Prostate gland (tissue), 2 donors: ENCODE results near the gene CDX1. TPM values are rescaled to one million over a fixed set of nuclear protein-coding genes. Genes with fewer than 3 reads are reported as not detected.

Experiments
- DNase-seq: peaks from one replicate; pipeline ENCODE4 v3.0.0-alpha.2; 2019; ENCODE audit warnings: low spot score
- H3K27ac ChIP-seq, 2 donors: fragments of 200-600 bp; sonication (generic); 2 replicates each; pipeline ENCODE4 v1.5.1; 2017 to 2019
- H3K27me3 ChIP-seq: fragments of 200-600 bp; sonication (generic); replicated peaks from 2 replicates; pipeline ENCODE4 v1.5.1; 2019; ENCODE audit not compliant: insufficient read depth
- H3K36me3 ChIP-seq, 2 donors: fragments of 200-600 bp; sonication (generic); 1 replicate in 1 of 2; 2 replicates in 1 of 2; pipeline versions ENCODE4 v1.5.1 to v1.8.1; 2017 to 2019
- H3K4me1 ChIP-seq: fragments of 200-600 bp; sonication (generic); replicated peaks from 2 replicates; pipeline ENCODE4 v1.5.1; 2019
- H3K4me3 ChIP-seq, 2 donors: fragments of 200-600 bp; sonication (generic); 2 replicates each; pipeline ENCODE4 v1.5.1; 2017 to 2019
- H3K9me3 ChIP-seq: fragments of 200-600 bp; sonication (generic); 2 replicates; pipeline ENCODE4 v1.5.1; 2017
- POLR2A ChIP-seq: fragments of 450-650 bp; IDR thresholded peaks from one replicate; pipeline ENCODE4 v1.6.1; 2016; ENCODE audit warnings: antibody characterized with exemption, mild to moderate bottlenecking
- POLR2AphosphoS5 ChIP-seq: sonication (generic); formaldehyde crosslinking; IDR thresholded peaks from one replicate; pipeline ENCODE4 v1.6.1; 2017; ENCODE audit warnings: antibody characterized with exemption
- WGBS: methylation state at CpG from one replicate; pipeline ENCODE4 v1.1.5; 2018; 5-methylcytosine and 5-hydroxymethylcytosine counted together
- intact Hi-C: fragments of 100-400 bp; cut with DNase I; formaldehyde crosslinking; loops from one replicate; pipeline ENCODE4 v1.14.2; 2022
- total RNA-seq, 2 donors: library from RNA; depleted of rRNA; stranded (reverse); fragments of >200 nt; gene quantifications; one replicate each; pipeline ENCODE4 v1.1.0, GENCODE V29; 2016
- TF ChIP-seq, protein P1 (sequence below), 4 experiments: fragments of 200-600 bp in 2 of 4; fragments of 450-650 bp in 2 of 4; sonication (generic) in 2 of 4; IDR thresholded peaks; 1 replicate in 3 of 4; 2 replicates in 1 of 4; pipeline ENCODE4 v1.5.1; 2016 to 2019; ENCODE audit warnings: antibody characterized with exemption in 4 of 4, mild to moderate bottlenecking in 2 of 4, moderate library complexity in 2 of 4

The CDX1 gene
- total RNA-seq, 2 donors from 2014 or later, result 3.2 TPM; not detected in 1

DNA sequence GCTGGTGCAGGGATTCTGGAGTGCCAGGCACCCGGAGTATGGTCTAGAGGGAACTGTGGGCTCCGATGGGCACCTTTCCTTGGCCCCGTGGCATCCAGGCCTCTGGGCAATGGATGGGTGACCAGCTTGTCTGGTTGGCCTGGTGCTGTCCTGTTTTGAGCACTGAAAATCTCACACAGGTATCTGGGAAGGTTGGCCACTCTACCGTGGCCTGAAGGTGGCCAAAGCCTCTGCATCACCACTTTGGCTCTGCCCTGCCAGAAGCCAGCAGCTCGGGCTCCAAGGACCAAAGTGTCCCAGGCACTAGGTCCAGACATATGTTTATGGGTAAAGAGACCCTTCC is 52.1 kb downstream of the CDX1 start:
- 78% methylated on average over 5 of the region's 5 CpGs for WGBS
- intact Hi-C loops, result loop anchor here (1.0 to 10.0 kb wide), 3 partner anchors 57 to 194 kb away; no protein-coding TSS in a partner anchor
- H3K36me3 ChIP-seq, result no peaks in the 10 kb centered on the region
- no peak overlapping the region for H3K4me3 ChIP-seq
- H3K27me3 ChIP-seq, result no peaks in the 10 kb centered on the region
- H3K27ac ChIP-seq, result no peak overlapping the region
- H3K9me3 ChIP-seq, result no peaks in the 10 kb centered on the region
- TF ChIP-seq POLR2A (no peak), POLR2AphosphoS5 (no peak)
- TF ChIP-seq, protein P1, sequence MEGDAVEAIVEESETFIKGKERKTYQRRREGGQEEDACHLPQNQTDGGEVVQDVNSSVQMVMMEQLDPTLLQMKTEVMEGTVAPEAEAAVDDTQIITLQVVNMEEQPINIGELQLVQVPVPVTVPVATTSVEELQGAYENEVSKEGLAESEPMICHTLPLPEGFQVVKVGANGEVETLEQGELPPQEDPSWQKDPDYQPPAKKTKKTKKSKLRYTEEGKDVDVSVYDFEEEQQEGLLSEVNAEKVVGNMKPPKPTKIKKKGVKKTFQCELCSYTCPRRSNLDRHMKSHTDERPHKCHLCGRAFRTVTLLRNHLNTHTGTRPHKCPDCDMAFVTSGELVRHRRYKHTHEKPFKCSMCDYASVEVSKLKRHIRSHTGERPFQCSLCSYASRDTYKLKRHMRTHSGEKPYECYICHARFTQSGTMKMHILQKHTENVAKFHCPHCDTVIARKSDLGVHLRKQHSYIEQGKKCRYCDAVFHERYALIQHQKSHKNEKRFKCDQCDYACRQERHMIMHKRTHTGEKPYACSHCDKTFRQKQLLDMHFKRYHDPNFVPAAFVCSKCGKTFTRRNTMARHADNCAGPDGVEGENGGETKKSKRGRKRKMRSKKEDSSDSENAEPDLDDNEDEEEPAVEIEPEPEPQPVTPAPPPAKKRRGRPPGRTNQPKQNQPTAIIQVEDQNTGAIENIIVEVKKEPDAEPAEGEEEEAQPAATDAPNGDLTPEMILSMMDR (IDR thresholded peaks at IDR 0.05), result no peak
- DNase-seq, result no peak
- H3K4me1 ChIP-seq, result no peaks in the 10 kb centered on the region

DNA sequence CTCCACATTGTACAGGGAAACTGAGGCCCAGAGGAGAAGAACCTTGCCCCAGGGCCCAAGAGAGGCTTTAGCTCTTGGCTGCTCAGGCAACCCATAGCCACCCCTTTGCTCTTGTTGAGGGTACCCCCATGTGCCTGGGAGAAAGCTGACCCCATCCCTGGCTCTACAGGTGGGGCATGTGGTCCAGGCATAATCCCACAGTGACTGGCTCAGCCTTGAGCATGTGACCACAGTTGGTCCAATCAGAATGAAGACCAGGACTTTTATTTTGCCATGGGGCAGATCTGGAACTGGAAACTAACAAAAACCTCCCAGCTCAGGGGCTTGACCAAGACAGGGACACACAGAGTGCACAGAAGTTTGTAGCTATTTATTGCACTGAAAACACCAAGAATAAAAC is 52.6 kb downstream of the CDX1 start:
- H3K36me3 ChIP-seq, result no peaks in the 10 kb centered on the region
- H3K27ac ChIP-seq, result no peak overlapping the region
- no peaks in the 10 kb centered on the region for H3K9me3 ChIP-seq
- H3K27me3 ChIP-seq, result no peaks in the 10 kb centered on the region
- no peak overlapping the region for H3K4me3 ChIP-seq
- TF ChIP-seq POLR2AphosphoS5 (no peak), POLR2A (no peak)
- TF ChIP-seq, protein P1 (IDR thresholded peaks at IDR 0.05), result no peak
- intact Hi-C loops, result loop anchor here (10.0 kb wide), 1 partner anchor 194 kb away; no protein-coding TSS in a partner anchor
- no peaks in the 10 kb centered on the region for H3K4me1 ChIP-seq
- no peak for DNase-seq

DNA sequence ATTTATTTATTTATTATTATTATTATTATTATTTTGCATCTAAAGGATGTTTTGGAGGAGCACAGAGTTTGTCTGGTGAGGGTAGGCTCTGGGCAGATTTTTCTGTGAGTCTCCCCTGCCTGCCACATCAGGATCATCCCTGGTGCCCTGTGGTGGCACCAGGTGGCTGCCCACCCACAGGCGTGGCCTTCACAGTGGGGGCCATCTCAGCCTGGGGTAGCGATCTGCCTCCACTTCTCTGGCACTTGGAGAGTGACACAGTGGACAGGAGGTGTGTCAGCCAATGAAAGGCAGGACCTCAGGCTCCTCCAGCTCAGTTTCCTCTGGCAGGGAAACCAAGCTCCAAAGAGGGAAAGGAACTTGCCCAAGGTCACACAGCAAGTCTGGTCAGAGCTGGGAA is 53.3 kb downstream of the CDX1 start:
- no peak for DNase-seq
- intact Hi-C loops, result loop anchor here (10.0 kb wide), 2 partner anchors 195 to 385 kb away; no protein-coding TSS in a partner anchor
- no peaks in the 10 kb centered on the region for H3K9me3 ChIP-seq
- no peak overlapping the region for H3K27ac ChIP-seq
- 63% methylated on average over 2 of the region's 2 CpGs for WGBS
- H3K4me3 ChIP-seq, result no peak overlapping the region
- H3K4me1 ChIP-seq, result no peaks in the 10 kb centered on the region
- TF ChIP-seq POLR2A (no peak), POLR2AphosphoS5 (no peak)
- TF ChIP-seq, protein P1 (IDR thresholded peaks at IDR 0.05), result no peak
- H3K36me3 ChIP-seq, result no peaks in the 10 kb centered on the region
- no peaks in the 10 kb centered on the region for H3K27me3 ChIP-seq

DNA sequence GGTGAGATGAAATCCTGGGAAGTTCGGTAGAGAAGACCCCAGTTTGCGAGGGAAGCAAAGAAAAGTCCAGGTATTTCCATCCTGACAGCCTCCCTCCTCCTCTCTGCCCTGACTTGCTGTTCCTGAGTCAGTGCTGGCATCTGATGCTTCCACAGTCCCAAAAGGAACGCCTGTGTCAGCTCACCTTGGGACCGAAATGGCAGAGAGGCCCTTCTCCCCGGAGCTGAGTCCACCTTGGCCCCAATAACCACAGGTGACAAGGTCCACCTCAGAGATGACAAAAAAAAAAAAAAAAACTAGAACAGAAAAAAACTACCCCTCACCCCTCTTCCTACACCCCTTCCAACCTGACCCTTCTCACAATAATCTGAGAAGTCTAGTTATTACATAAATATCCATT is 54.9 kb downstream of the CDX1 start:
- intact Hi-C loops, result loop anchor here (10.0 kb wide), 1 partner anchor 387 kb away; no protein-coding TSS in a partner anchor

DNA sequence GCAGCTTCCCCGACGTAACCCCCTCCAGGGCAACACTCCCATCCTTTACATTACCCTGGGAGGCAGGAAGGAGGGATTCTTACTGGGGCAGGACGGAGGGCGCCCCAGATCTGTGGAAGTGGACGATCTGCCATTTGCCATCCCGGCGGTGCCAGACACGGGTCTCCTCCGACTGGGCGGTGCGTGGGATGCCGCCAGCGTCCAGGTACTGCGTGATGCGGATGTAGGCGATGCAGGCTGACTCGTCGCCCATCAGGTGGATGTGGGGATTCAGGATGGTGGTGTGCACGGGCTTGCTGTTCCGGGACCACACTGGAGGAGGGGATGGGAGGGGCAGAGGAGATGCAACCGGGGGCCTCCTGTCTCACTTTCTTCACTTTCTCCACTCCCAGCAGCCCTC is 56.3 kb downstream of the CDX1 start:
- WGBS, result 89% methylated on average over 21 of the region's 21 CpGs
- no peaks in the 10 kb centered on the region for H3K27me3 ChIP-seq
- no peak overlapping the region for H3K27ac ChIP-seq
- no peaks in the 10 kb centered on the region for H3K9me3 ChIP-seq
- H3K4me3 ChIP-seq, result no peak overlapping the region
- no peaks in the 10 kb centered on the region for H3K36me3 ChIP-seq
- no peak for TF ChIP-seq POLR2AphosphoS5
- TF ChIP-seq, protein P1 (IDR thresholded peaks at IDR 0.05), result no peak
- no peak for TF ChIP-seq POLR2A
- intact Hi-C loops, result loop anchor here (10.0 kb wide), 1 partner anchor 388 kb away; no protein-coding TSS in a partner anchor
- no peaks in the 10 kb centered on the region for H3K4me1 ChIP-seq
- no peak for DNase-seq

More for the DNA sequence above, 54.9 kb downstream of the CDX1 start:
- TF ChIP-seq POLR2AphosphoS5 (no peak), POLR2A (no peak)
- TF ChIP-seq, protein P1 (IDR thresholded peaks at IDR 0.05), result no peak
- Histone ChIP-seq H3K9me3 (no peaks in the 10 kb centered on the region), H3K27me3 (no peaks in the 10 kb centered on the region), H3K4me1 (no peaks in the 10 kb centered on the region), H3K4me3 (no peak overlapping the region), H3K27ac (no peak overlapping the region), H3K36me3 (no peaks in the 10 kb centered on the region)
- DNase-seq, result no peak
- WGBS, result 70% methylated on average over 5 of the region's 5 CpGs
